Brain microvascular endothelial cell (primary cell): Measurements from ENCODE around the gene CFC1.
"Not testable (repeated sequence)": the region's sequence is repeated elsewhere in the genome, so short reads cannot be mapped to it uniquely, and the experiment has no call there.

Experiments used
- DNase-seq: peaks from one replicate; pipeline ENCODE4 v3.0.0-alpha.2; 2020
- H3K27ac ChIP-seq: fragments of 250-450 bp; sonication (Bioruptor Pico); 2 replicates; pipeline ENCODE4 v1.5.1; 2020; ENCODE audit warnings: mild to moderate bottlenecking, moderate library complexity
- H3K27me3 ChIP-seq: fragments of 250-450 bp; sonication (Bioruptor Pico); replicated peaks from 2 replicates; pipeline ENCODE4 v1.5.1; 2020; ENCODE audit warnings: mild to moderate bottlenecking
- H3K36me3 ChIP-seq: fragments of 250-450 bp; sonication (Bioruptor Pico); replicated peaks from 2 replicates; pipeline ENCODE4 v1.5.1; 2020; ENCODE audit warnings: mild to moderate bottlenecking
- H3K4me3 ChIP-seq: 2 replicates; pipeline ENCODE4 v1.5.1; 2011; ENCODE audit warnings: low read depth, mild to moderate bottlenecking, control low read depth, low read length, moderate library complexity
- in situ Hi-C: cut with HindIII; loops from 2 replicates; pipeline ENCODE4 v1.10.0; 2017; ENCODE audit warnings: low sequenced_read_pairs, low pct_ligation_motif_present

Gene CFC1

GRCh38 chr2:130592791-130593414 lies 6.5 kb downstream of the CFC1 start:
- in situ Hi-C loops, DNase-seq, H3K27me3 ChIP-seq, H3K36me3 ChIP-seq, H3K27ac ChIP-seq, H3K4me3 ChIP-seq: not testable (repeated sequence)

- DNase-seq, H3K36me3 ChIP-seq, H3K27me3 ChIP-seq, H3K4me3 ChIP-seq, in situ Hi-C loops, H3K27ac ChIP-seq: not testable (repeated sequence)
These were observed 8.5 kb downstream of the CFC1 start for GRCh38 chr2:130590842-130591359.

- DNase-seq, H3K36me3 ChIP-seq, in situ Hi-C loops, H3K27ac ChIP-seq, H3K27me3 ChIP-seq, H3K4me3 ChIP-seq: not testable (repeated sequence)
These were observed 9.1 kb downstream of the CFC1 start for GRCh38 chr2:130590170-130590841.

GRCh38 chr2:130588688-130589458 lies 10.5 kb downstream of the CFC1 start:
- H3K27ac ChIP-seq, in situ Hi-C loops, DNase-seq, H3K4me3 ChIP-seq, H3K36me3 ChIP-seq, H3K27me3 ChIP-seq: not testable (repeated sequence)

GRCh38 chr2:130584726-130585125 lies 14.6 kb downstream of the CFC1 start:
- H3K27ac ChIP-seq, H3K36me3 ChIP-seq, in situ Hi-C loops, H3K27me3 ChIP-seq, H3K4me3 ChIP-seq, DNase-seq: not testable (repeated sequence)

GRCh38 chr2:130583582-130583981 lies 15.8 kb downstream of the CFC1 start:
- H3K36me3 ChIP-seq, H3K27ac ChIP-seq, DNase-seq, H3K4me3 ChIP-seq, H3K27me3 ChIP-seq, in situ Hi-C loops: not testable (repeated sequence)

GRCh38 chr2:130582970-130583369 lies 16.4 kb downstream of the CFC1 start:
- H3K4me3 ChIP-seq, in situ Hi-C loops, DNase-seq, H3K27ac ChIP-seq, H3K27me3 ChIP-seq, H3K36me3 ChIP-seq: not testable (repeated sequence)

- DNase-seq, in situ Hi-C loops, H3K36me3 ChIP-seq, H3K4me3 ChIP-seq, H3K27me3 ChIP-seq, H3K27ac ChIP-seq: not testable (repeated sequence)
These were observed 17.9 kb downstream of the CFC1 start for GRCh38 chr2:130581491-130581890.

- H3K36me3 ChIP-seq, H3K27me3 ChIP-seq: not testable (repeated sequence)
These were observed 20.3 kb downstream of the CFC1 start for GRCh38 chr2:130579121-130579520.

GRCh38 chr2:130577559-130577958 lies 21.8 kb downstream of the CFC1 start:
- in situ Hi-C loops, H3K27ac ChIP-seq, H3K4me3 ChIP-seq, H3K27me3 ChIP-seq, H3K36me3 ChIP-seq, DNase-seq: not testable (repeated sequence)

More at GRCh38 chr2:130579121-130579520, 20.3 kb downstream of the CFC1 start:
- H3K4me3 ChIP-seq, DNase-seq, H3K27ac ChIP-seq, in situ Hi-C loops: not testable (repeated sequence)

- H3K27me3 ChIP-seq, H3K4me3 ChIP-seq, in situ Hi-C loops, H3K36me3 ChIP-seq, H3K27ac ChIP-seq, DNase-seq: not testable (repeated sequence)
These were observed 23.1 kb downstream of the CFC1 start for GRCh38 chr2:130576209-130576784.

- H3K36me3 ChIP-seq, DNase-seq, in situ Hi-C loops, H3K4me3 ChIP-seq, H3K27ac ChIP-seq, H3K27me3 ChIP-seq: not testable (repeated sequence)
These were observed 25.1 kb downstream of the CFC1 start for GRCh38 chr2:130574230-130574629.

GRCh38 chr2:130571929-130572328 lies 27.4 kb downstream of the CFC1 start:
- in situ Hi-C loops: not testable (repeated sequence)

GRCh38 chr2:130566165-130566564 lies 33.2 kb downstream of the CFC1 start:
- H3K27me3 ChIP-seq, H3K36me3 ChIP-seq, H3K27ac ChIP-seq, in situ Hi-C loops, DNase-seq, H3K4me3 ChIP-seq: not testable (repeated sequence)

More at GRCh38 chr2:130571929-130572328, 27.4 kb downstream of the CFC1 start:
- H3K27ac ChIP-seq, H3K27me3 ChIP-seq, H3K4me3 ChIP-seq, H3K36me3 ChIP-seq, DNase-seq: not testable (repeated sequence)
